Upper lobe of left lung (tissue), 6 donors: Measurements from ENCODE around the gene RNF150. TPM values are rescaled to one million over a fixed set of nuclear protein-coding genes. Genes with fewer than 3 reads are reported as not detected.
"Not testable (repeated sequence)": the region's sequence is repeated elsewhere in the genome, so short reads cannot be mapped to it uniquely, and the experiment has no call there.

ENCODE experiments used
- ATAC-seq, 2 donors: fragments of 200-7000 bp; cut with Tn5 transposase; one replicate each; pipeline ENCODE4 v1.9.1; 2022; ENCODE audit warnings: mild to moderate bottlenecking in 2 of 2, moderate library complexity in 2 of 2; ENCODE audit not compliant: low FRiP score in 2 of 2
- DNase-seq, 2 donors: peaks; one replicate each; pipeline ENCODE4 v3.0.0-alpha.2; 2019 to 2020
- H3K27ac ChIP-seq, 4 donors: fragments of 200-600 bp; sonication (generic); one replicate each; pipeline ENCODE4 v1.5.1; 2016 to 2019
- H3K27me3 ChIP-seq, 4 donors: fragments of 200-600 bp; sonication (generic); one replicate each; pipeline ENCODE4 v1.5.1; 2017 to 2019
- H3K36me3 ChIP-seq, 4 donors: fragments of 200-600 bp; sonication (generic); one replicate each; pipeline ENCODE4 v1.5.1; 2016 to 2019
- H3K4me1 ChIP-seq, 4 donors: fragments of 200-600 bp; sonication (generic); one replicate each; pipeline ENCODE4 v1.5.1; 2018 to 2019
- H3K4me3 ChIP-seq, 4 donors: fragments of 200-600 bp; sonication (generic); one replicate each; pipeline ENCODE4 v1.5.1; 2017 to 2019; ENCODE audit warnings: mild to moderate bottlenecking in 2 of 4, moderate library complexity in 1 of 4
- H3K9me3 ChIP-seq, 4 donors: fragments of 200-600 bp; sonication (generic); one replicate each; pipeline ENCODE4 v1.5.1; 2018 to 2019
- CTCF ChIP-seq, 6 experiments: fragments of 450-650 bp in 4 of 6; fragments of 200-600 bp in 2 of 6; sonication (generic) in 2 of 6; IDR thresholded peaks; one replicate each; pipeline ENCODE4 v1.5.1; 2016 to 2019; ENCODE audit warnings: antibody characterized with exemption in 6 of 6
- EP300 ChIP-seq, 4 donors: sonication (generic); formaldehyde crosslinking; IDR thresholded peaks; one replicate each; pipeline ENCODE4 v1.5.1; 2017; ENCODE audit warnings: antibody characterized with exemption in 4 of 4, control low read depth in 2 of 4
- POLR2A ChIP-seq, 4 donors: fragments of 450-650 bp; IDR thresholded peaks; one replicate each; pipeline ENCODE4 v1.5.1; 2016 to 2017; ENCODE audit warnings: antibody characterized with exemption in 4 of 4, mild to moderate bottlenecking in 2 of 4
- POLR2AphosphoS5 ChIP-seq, 2 donors: sonication (generic); formaldehyde crosslinking; IDR thresholded peaks; one replicate each; pipeline ENCODE4 v1.5.1; 2017; ENCODE audit warnings: antibody characterized with exemption in 2 of 2
- WGBS, 2 donors: methylation state at CpG; one replicate each; pipeline ENCODE4 v1.1.5; 2017 to 2018; 5-methylcytosine and 5-hydroxymethylcytosine counted together
- total RNA-seq, 6 donors: library from RNA; depleted of rRNA in 4 of 6; stranded (reverse); fragments of >200 nt in 4 of 6; gene quantifications; one replicate each; pipeline versions ENCODE4 v1.1.0 to v1.2.1, GENCODE V29; 2016 to 2021
- donor health status: DM: no; HTN: no; CAD: no; lungs with moderate emphysema.
- donor health status: DM: no; HTN: yes; CAD: no; lungs with severe emphysema.

Gene RNF150
- total RNA-seq, 6 donors from 2014 or later, result 0.46 to 2.1 (median 1.4) TPM

GRCh38 chr4:140829825-140830224 is 303.4 kb downstream of the RNF150 start:
- no peak overlapping the region for H3K27ac ChIP-seq

GRCh38 chr4:140826701-140827027 is 306.6 kb downstream of the RNF150 start:
- H3K9me3 ChIP-seq, result no peaks in the 10 kb centered on the region
- H3K27ac ChIP-seq, result no peak overlapping the region
- no peak overlapping the region for H3K4me3 ChIP-seq
- 83 to 100% methylated on average over 2 of the region's 2 CpGs for WGBS, 2 donors
- no peak for DNase-seq
- no peak for TF ChIP-seq EP300 (IDR thresholded peaks at IDR 0.05)
- TF ChIP-seq POLR2A (IDR thresholded peaks at IDR 0.05), result no peak
- no peak for TF ChIP-seq CTCF (IDR thresholded peaks at IDR 0.05)
- no peak for TF ChIP-seq POLR2AphosphoS5 (IDR thresholded peaks at IDR 0.05)
- H3K4me1 ChIP-seq, result no peaks in the 10 kb centered on the region
- ATAC-seq, result no peak
- no peaks in the 10 kb centered on the region for H3K27me3 ChIP-seq
- H3K36me3 ChIP-seq, result no peaks in the 10 kb centered on the region

More at GRCh38 chr4:140829825-140830224, 303.4 kb downstream of the RNF150 start:
- H3K9me3 ChIP-seq, result no peaks in the 10 kb centered on the region
- ATAC-seq (no peak), DNase-seq (no peak)
- H3K4me1 ChIP-seq, result no peaks in the 10 kb centered on the region
- no peaks in the 10 kb centered on the region for H3K27me3 ChIP-seq
- no peaks in the 10 kb centered on the region for H3K36me3 ChIP-seq
- H3K4me3 ChIP-seq, result no peak overlapping the region
- TF ChIP-seq POLR2AphosphoS5 (IDR thresholded peaks at IDR 0.05) (no peak), POLR2A (IDR thresholded peaks at IDR 0.05) (no peak), CTCF (IDR thresholded peaks at IDR 0.05) (no peak), EP300 (IDR thresholded peaks at IDR 0.05) (no peak)

- H3K36me3 ChIP-seq, H3K4me3 ChIP-seq, H3K9me3 ChIP-seq, H3K27ac ChIP-seq, ATAC-seq, DNase-seq, H3K4me1 ChIP-seq, H3K27me3 ChIP-seq: not testable (repeated sequence)
- 87 to 88% methylated on average over 3 of the region's 3 CpGs for WGBS, 2 donors
Measured at GRCh38 chr4:140820520-140820919, 312.7 kb downstream of the RNF150 start.

- no peaks in the 10 kb centered on the region for H3K36me3 ChIP-seq
- ATAC-seq (no peak), DNase-seq (no peak)
- H3K4me1 ChIP-seq, result no peaks in the 10 kb centered on the region
- no peak overlapping the region for H3K4me3 ChIP-seq
- no peaks in the 10 kb centered on the region for H3K27me3 ChIP-seq
- 82 to 100% methylated on average over 1 of the region's 1 CpG for WGBS, 2 donors
- no peak overlapping the region for H3K27ac ChIP-seq
- TF ChIP-seq POLR2A (IDR thresholded peaks at IDR 0.05) (no peak), EP300 (IDR thresholded peaks at IDR 0.05) (no peak), CTCF (IDR thresholded peaks at IDR 0.05) (no peak), POLR2AphosphoS5 (IDR thresholded peaks at IDR 0.05) (no peak)
- no peaks in the 10 kb centered on the region for H3K9me3 ChIP-seq
Measured at GRCh38 chr4:140819610-140820009, 313.7 kb downstream of the RNF150 start.

GRCh38 chr4:140818433-140818832 is 314.8 kb downstream of the RNF150 start:
- WGBS, 2 donors, result 85 to 86% methylated on average over 1 of the region's 1 CpG
- no peaks in the 10 kb centered on the region for H3K36me3 ChIP-seq

More at GRCh38 chr4:140818433-140818832, 314.8 kb downstream of the RNF150 start:
- TF ChIP-seq CTCF (IDR thresholded peaks at IDR 0.05) (no peak), POLR2AphosphoS5 (IDR thresholded peaks at IDR 0.05) (no peak), POLR2A (IDR thresholded peaks at IDR 0.05) (no peak), EP300 (IDR thresholded peaks at IDR 0.05) (no peak)
- DNase-seq, result no peak
- H3K4me1 ChIP-seq, result no peaks in the 10 kb centered on the region
- ATAC-seq, result no peak
- H3K27me3 ChIP-seq, result no peaks in the 10 kb centered on the region
- H3K27ac ChIP-seq, result no peak overlapping the region
- no peaks in the 10 kb centered on the region for H3K9me3 ChIP-seq
- H3K4me3 ChIP-seq, result no peak overlapping the region
